RPMI7951 (cell line): ENCODE measurements around the gene TCF19. TPM values are rescaled to one million over a fixed set of nuclear protein-coding genes. Genes with fewer than 3 reads are reported as not detected.

Experiments
- DNase-seq: peaks from one replicate; pipeline ENCODE4 v3.0.0-alpha.2; 2012; ENCODE audit warnings: low read depth
- total RNA-seq: library from RNA; depleted of rRNA; stranded (reverse); fragments of >200 nt; shearing (Covaris generic); gene quantifications from 2 replicates; pipeline ENCODE4 v1.2.3, GENCODE V29; 2014

The TCF19 gene
- total RNA-seq, 1 experiment from 2014 or later = 53.1 TPM

GRCh38 chr6:31126396-31127175 is 31.8 kb upstream of the TCF19 start:
- DNase-seq = no peak

- peak; percentile 29 for DNase-seq
Observed at GRCh38 chr6:31128093-31128676, 30.2 kb upstream of the TCF19 start.

- no peak for DNase-seq
Observed at GRCh38 chr6:31129130-31129529, 29.3 kb upstream of the TCF19 start.

GRCh38 chr6:31130751-31131150 is 27.6 kb upstream of the TCF19 start:
- DNase-seq = no peak

- no peak for DNase-seq
Observed at GRCh38 chr6:31131595-31131994, 26.8 kb upstream of the TCF19 start.

- no peak for DNase-seq
Observed at GRCh38 chr6:31132806-31133205, 25.6 kb upstream of the TCF19 start.

- no peak for DNase-seq
Observed at GRCh38 chr6:31135710-31136109, 22.7 kb upstream of the TCF19 start.

GRCh38 chr6:31138982-31139381 is 19.4 kb upstream of the TCF19 start, which contains the start of gene PSORS1C2:
Gene PSORS1C2, minus strand, starts transcription at chr6:31139066. Its CDS starts 40 bp downstream, at chr6:31139026.
- DNase-seq = no peak

- DNase-seq = peak; percentile 26
Observed at GRCh38 chr6:31139599-31139998, 18.8 kb upstream of the TCF19 start.

- DNase-seq = no peak
Observed at GRCh38 chr6:31140643-31141042, 17.7 kb upstream of the TCF19 start.

- DNase-seq = peak; percentile 44
Observed at GRCh38 chr6:31142361-31142761, 16.0 kb upstream of the TCF19 start.

GRCh38 chr6:31143148-31143547 is 15.2 kb upstream of the TCF19 start:
- DNase-seq = no peak

- no peak for DNase-seq
Observed at GRCh38 chr6:31144296-31144969, 14.0 kb upstream of the TCF19 start.

- DNase-seq = no peak
Observed at GRCh38 chr6:31144970-31145340, 13.4 kb upstream of the TCF19 start.

GRCh38 chr6:31145386-31145785 is 13.0 kb upstream of the TCF19 start:
- DNase-seq = no peak

- DNase-seq = no peak
Observed at GRCh38 chr6:31149827-31150447, 8.5 kb upstream of the TCF19 start.

- no peak for DNase-seq
Observed at GRCh38 chr6:31152781-31153180, 5.6 kb upstream of the TCF19 start.

- DNase-seq = no peak
Observed at GRCh38 chr6:31154436-31154835, 4.0 kb upstream of the TCF19 start.

- DNase-seq = no peak
Observed at GRCh38 chr6:31156641-31157040, 1.7 kb upstream of the TCF19 start.

GRCh38 chr6:31157513-31158139 is 763 bp upstream of the TCF19 start, which contains the start of gene CCHCR1:
Gene CCHCR1, minus strand, starts transcription at chr6:31157802. Its CDS starts 202 bp downstream, at chr6:31157600.
- no peak for DNase-seq
